Colonic mucosa (tissue), 4 donors: ENCODE data around the gene PHF23. TPM values are rescaled to one million over a fixed set of nuclear protein-coding genes. Genes with fewer than 3 reads are reported as not detected.

Experiments
- DNase-seq: peaks from one replicate; pipeline ENCODE4 v3.0.0-alpha.2; 2020
- H3K27ac ChIP-seq: fragments of 200-600 bp; one replicate; pipeline ENCODE4 v1.8.0; 2021
- H3K27me3 ChIP-seq: fragments of 200-600 bp; one replicate; pipeline ENCODE4 v1.8.0; 2021
- H3K36me3 ChIP-seq: fragments of 200-600 bp; one replicate; pipeline ENCODE4 v1.8.0; 2021
- H3K4me1 ChIP-seq: fragments of 200-600 bp; one replicate; pipeline ENCODE4 v1.8.0; 2021; ENCODE audit warnings: mild to moderate bottlenecking
- H3K4me3 ChIP-seq: fragments of 200-600 bp; one replicate; pipeline ENCODE4 v1.8.0; 2021
- H3K9ac ChIP-seq, 2 donors: one replicate each; pipeline ENCODE4 v1.7.0; 2013; ENCODE audit warnings: control low read depth in 2 of 2, low read depth in 2 of 2, low read length in 2 of 2
- H3K9me3 ChIP-seq: fragments of 200-600 bp; one replicate; pipeline ENCODE4 v1.8.0; 2021
- CTCF ChIP-seq: fragments of 200-600 bp; IDR thresholded peaks from one replicate; pipeline ENCODE4 v1.8.0; 2022; ENCODE audit warnings: antibody characterized with exemption, mild to moderate bottlenecking
- intact Hi-C: fragments of 100-400 bp; cut with DNase I; formaldehyde crosslinking; loops from one replicate; pipeline ENCODE4 v1.14.1; 2022
- total RNA-seq, 2 donors: library from RNA; stranded (reverse); fragmentation: NEBNext Ultra II Directional in 1 of 2; extraction: Animal tissue kit (Norgen Biotek cat#: 25700) in 1 of 2; gene quantifications; one replicate each; pipeline ENCODE4 v1.2.1, GENCODE V29; 2021
- donor health status: healthy.
- donor health status: DM: no; HTN: no; CAD: no.
- donor health status: DM: no; HTN: no; CAD: no.

PHF23 gene
- total RNA-seq, 2 donors from 2014 or later: 29.8 to 38.6 TPM

- Histone ChIP-seq H3K9me3 (no peaks in the 10 kb centered on the region), H3K36me3 (no peaks in the 10 kb centered on the region), H3K4me3 (peak overlapping the region; percentile 39), H3K27me3 (peaks cover 8% of the 10 kb centered on the region), H3K9ac (peak overlapping the region; percentile 73 to 89), H3K27ac (peak overlapping the region; percentile 3), H3K4me1 (peaks cover 14% of the 10 kb centered on the region)
- TF ChIP-seq CTCF: no peak
- DNase-seq: peak; percentile 42
- intact Hi-C loops: no loop called here
Observed at GRCh38 chr17:7281953-7282751, 42.9 kb upstream of the PHF23 start.

- H3K27ac ChIP-seq: peak within 1 kb of the TSS; percentile 76
- H3K4me3 ChIP-seq: peak within 1 kb of the TSS; percentile 39
- no peak for TF ChIP-seq CTCF
- peak within 1 kb of the TSS; percentile 73 to 89 for H3K9ac ChIP-seq
- intact Hi-C loops: no loop called here
- no peaks in the 10 kb centered on the region for H3K9me3 ChIP-seq
- DNase-seq: peak; percentile 98
- peaks cover 14% of the 10 kb centered on the region for H3K4me1 ChIP-seq
- peaks cover 8% of the 10 kb centered on the region for H3K27me3 ChIP-seq
- no peaks in the 10 kb centered on the region for H3K36me3 ChIP-seq
Observed at GRCh38 chr17:7281074-7281952, 42.1 kb upstream of the PHF23 start, which contains the start of gene SLC2A4. Gene SLC2A4 (plus strand): TSS chr17:7281718. CDS start chr17:7281935, 217 bp downstream.

- H3K27me3 ChIP-seq: peaks cover 8% of the 10 kb centered on the region
- peak overlapping the region; percentile 57 to 89 for H3K9ac ChIP-seq
- peaks cover 14% of the 10 kb centered on the region for H3K4me1 ChIP-seq
- peak; percentile 81 for TF ChIP-seq CTCF
- no peaks in the 10 kb centered on the region for H3K36me3 ChIP-seq
- peak overlapping the region; percentile 39 for H3K4me3 ChIP-seq
- peak; percentile 91 for DNase-seq
- intact Hi-C loops: no loop called here
- peak overlapping the region; percentile 76 for H3K27ac ChIP-seq
- H3K9me3 ChIP-seq: no peaks in the 10 kb centered on the region
Observed at GRCh38 chr17:7280519-7281073, 41.3 kb upstream of the PHF23 start.

- H3K4me1 ChIP-seq: peaks cover 14% of the 10 kb centered on the region
- no peaks in the 10 kb centered on the region for H3K9me3 ChIP-seq
- H3K4me3 ChIP-seq: no peak overlapping the region
- H3K27me3 ChIP-seq: peaks cover 8% of the 10 kb centered on the region
- DNase-seq: peak; percentile 71
- peak overlapping the region; percentile 76 for H3K27ac ChIP-seq
- TF ChIP-seq CTCF: no peak
- peak overlapping the region in 1 of 2 donors; percentile 89 for H3K9ac ChIP-seq
- no peaks in the 10 kb centered on the region for H3K36me3 ChIP-seq
- intact Hi-C loops: no loop called here
Observed at GRCh38 chr17:7279448-7279847, 40.2 kb upstream of the PHF23 start.

- intact Hi-C loops: no loop called here
- no peak overlapping the region for H3K9ac ChIP-seq
Observed at GRCh38 chr17:7266784-7267183, 27.5 kb upstream of the PHF23 start.

More at GRCh38 chr17:7266784-7267183, 27.5 kb upstream of the PHF23 start:
- Histone ChIP-seq H3K4me1 (no peaks in the 10 kb centered on the region), H3K27me3 (no peaks in the 10 kb centered on the region), H3K9me3 (no peaks in the 10 kb centered on the region), H3K36me3 (no peaks in the 10 kb centered on the region), H3K27ac (peak overlapping the region; percentile 8), H3K4me3 (no peak overlapping the region)
- no peak for TF ChIP-seq CTCF
- no peak for DNase-seq
